Fibroblast of the aortic adventitia (primary cell): ENCODE measurements around the gene TMEM132D. TPM values are rescaled to one million over a fixed set of nuclear protein-coding genes. Genes with fewer than 3 reads are reported as not detected.

Experiments used
- DNase-seq: peaks from one replicate; pipeline ENCODE4 v3.0.0-alpha.2; 2010; ENCODE audit warnings: low read depth
- H3K4me3 ChIP-seq: 2 replicates; pipeline ENCODE4 v1.5.1; 2011; ENCODE audit warnings: low read depth, mild to moderate bottlenecking, control low read depth, low read length, moderate library complexity
- CTCF ChIP-seq: IDR thresholded peaks from 2 replicates; pipeline ENCODE4 v1.5.1; 2011; ENCODE audit warnings: mild to moderate bottlenecking, low read length, control low read depth, inconsistent platforms; ENCODE audit not compliant: insufficient read depth
- total RNA-seq: library from RNA; depleted of rRNA; stranded (reverse); fragments of >200 nt; gene quantifications from 2 replicates; pipeline ENCODE4 v1.2.3, GENCODE V29; 2012; ENCODE audit warnings: low replicate concordance

Gene TMEM132D
- total RNA-seq, 1 donor: not detected

- H3K4me3 ChIP-seq: no peak overlapping the region
- no peak for DNase-seq
- no peak for TF ChIP-seq CTCF
These were observed 716.9 kb downstream of the TMEM132D start for GRCh38 chr12:129186952-129187351.

GRCh38 chr12:129185855-129186254 is 718.0 kb downstream of the TMEM132D start:
- DNase-seq: no peak
- no peak overlapping the region for H3K4me3 ChIP-seq
- no peak for TF ChIP-seq CTCF

GRCh38 chr12:129184127-129184928 is 719.5 kb downstream of the TMEM132D start:
- no peak for DNase-seq
- no peak overlapping the region for H3K4me3 ChIP-seq
- TF ChIP-seq CTCF: no peak

- H3K4me3 ChIP-seq: no peak overlapping the region
- no peak for DNase-seq
- no peak for TF ChIP-seq CTCF
These were observed 723.8 kb downstream of the TMEM132D start for GRCh38 chr12:129179941-129180553.

GRCh38 chr12:129169928-129170327 is 733.9 kb downstream of the TMEM132D start:
- no peak overlapping the region for H3K4me3 ChIP-seq
- TF ChIP-seq CTCF: no peak
- no peak for DNase-seq

GRCh38 chr12:129163861-129164260 is 740.0 kb downstream of the TMEM132D start:
- TF ChIP-seq CTCF: no peak
- H3K4me3 ChIP-seq: no peak overlapping the region
- no peak for DNase-seq
